Measurements from ENCODE around the gene CCDC30. TPM values are rescaled to one million over a fixed set of nuclear protein-coding genes. Genes with fewer than 3 reads are reported as not detected.
"Not testable (repeated sequence)": the region's sequence is repeated elsewhere in the genome, so short reads cannot be mapped to it uniquely, and the experiment has no call there.

The CCDC30 gene
- total and polyA plus RNA-seq, 4 donors, result 1.8 to 6.3 (median 2.3) TPM

DNA sequence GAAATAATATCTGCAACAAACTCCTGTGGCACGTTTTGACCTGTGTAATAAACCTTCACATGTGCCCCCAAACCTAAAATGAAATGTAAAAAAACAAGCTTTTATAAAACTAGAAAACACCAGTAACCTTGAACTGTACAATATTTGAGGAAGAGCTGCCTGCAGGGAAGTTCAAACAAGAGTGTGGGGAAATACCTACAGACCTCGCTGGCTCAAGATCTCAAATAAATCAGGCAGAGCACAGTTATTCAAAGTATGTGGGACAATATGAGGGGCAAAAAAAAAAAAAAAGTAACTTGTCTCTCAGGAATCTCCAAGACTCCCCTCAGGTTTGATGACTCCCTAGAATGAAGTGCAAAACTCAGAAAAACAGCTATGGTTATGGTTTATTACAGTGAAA, 157.2 kb downstream of the CCDC30 start:
- no peak overlapping the region for H3K4me3 ChIP-seq (ENCODE audit: low read length in 2 of 2)
- H3K4me1 ChIP-seq (ENCODE audit: control insufficient read depth in 1 of 2, insufficient read depth in 2 of 2, low read length in 2 of 2), result no peaks in the 10 kb centered on the region
- intact Hi-C loops (cut with DNase I), result no loop called here
- no peaks in the 10 kb centered on the region for H3K27me3 ChIP-seq (ENCODE audit: control insufficient read depth in 1 of 2, insufficient read depth in 2 of 2, low read length in 1 of 2)
- DNase-seq (no peak), ATAC-seq (ENCODE audit: low FRiP score) (no peak)
- H3K36me3 ChIP-seq (ENCODE audit: control insufficient read depth in 1 of 2, insufficient read depth in 2 of 2, low read length in 1 of 2), result no peaks in the 10 kb centered on the region
- H3K27ac ChIP-seq (ENCODE audit: low read depth in 1 of 2, low read length in 2 of 2), result no peak overlapping the region
- H3K9me3 ChIP-seq (ENCODE audit: control insufficient read depth, low read length), result no peaks in the 10 kb centered on the region
- WGBS, 2 donors, result 38 to 45% methylated on average over 2 of the region's 2 CpGs

DNA sequence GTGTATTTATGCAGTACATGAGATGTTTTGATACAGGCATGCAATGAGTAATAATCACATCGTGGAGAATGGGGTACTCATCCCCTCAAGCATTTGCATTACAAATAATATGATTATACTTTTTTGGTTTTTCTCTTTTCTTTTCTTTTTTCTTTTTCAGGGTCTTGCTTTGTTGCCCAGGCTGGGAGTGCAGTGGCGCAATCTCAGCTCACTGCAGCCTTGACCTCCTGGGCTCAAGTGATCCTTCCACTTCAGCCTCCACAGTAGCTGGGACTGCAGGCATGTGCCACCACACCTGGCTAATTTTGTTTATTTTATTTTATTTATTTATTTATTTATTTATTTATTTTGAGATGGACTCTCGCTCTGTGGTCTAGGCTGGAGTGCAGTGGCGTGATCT, 158.1 kb downstream of the CCDC30 start:
- H3K4me1 ChIP-seq (ENCODE audit: control insufficient read depth in 1 of 2, insufficient read depth in 2 of 2, low read length in 2 of 2); H3K4me3 ChIP-seq (ENCODE audit: low read length in 2 of 2); H3K27me3 ChIP-seq (ENCODE audit: control insufficient read depth in 1 of 2, insufficient read depth in 2 of 2, low read length in 1 of 2); H3K36me3 ChIP-seq (ENCODE audit: control insufficient read depth in 1 of 2, insufficient read depth in 2 of 2, low read length in 1 of 2); ATAC-seq (ENCODE audit: low FRiP score); intact Hi-C loops (cut with DNase I); H3K27ac ChIP-seq (ENCODE audit: low read depth in 1 of 2, low read length in 2 of 2); H3K9me3 ChIP-seq (ENCODE audit: control insufficient read depth, low read length); DNase-seq: not testable (repeated sequence)
- WGBS, 2 donors, result 93 to 96% methylated on average over 4 of the region's 4 CpGs

GRCh38 chr1:42627205-42627604, 164.1 kb downstream of the CCDC30 start:
- intact Hi-C loops (cut with DNase I); H3K27me3 ChIP-seq (ENCODE audit: control insufficient read depth in 1 of 2, insufficient read depth in 2 of 2, low read length in 1 of 2); H3K36me3 ChIP-seq (ENCODE audit: control insufficient read depth in 1 of 2, insufficient read depth in 2 of 2, low read length in 1 of 2); ATAC-seq (ENCODE audit: low FRiP score); H3K4me3 ChIP-seq (ENCODE audit: low read length in 2 of 2); H3K9me3 ChIP-seq (ENCODE audit: control insufficient read depth, low read length); H3K27ac ChIP-seq (ENCODE audit: low read depth in 1 of 2, low read length in 2 of 2); DNase-seq; H3K4me1 ChIP-seq (ENCODE audit: control insufficient read depth in 1 of 2, insufficient read depth in 2 of 2, low read length in 2 of 2): not testable (repeated sequence)
- 81 to 86% methylated on average over 3 of the region's 3 CpGs for WGBS, 2 donors

GRCh38 chr1:42639116-42639515, 176.0 kb downstream of the CCDC30 start:
- ATAC-seq (ENCODE audit: low FRiP score), result no peak

GRCh38 chr1:42646056-42646455, 183.0 kb downstream of the CCDC30 start:
- intact Hi-C loops (cut with DNase I), result no loop called here
- ATAC-seq (ENCODE audit: low FRiP score) (no peak), DNase-seq (no peak)

More at GRCh38 chr1:42639116-42639515, 176.0 kb downstream of the CCDC30 start:
- no peak overlapping the region for H3K4me3 ChIP-seq (ENCODE audit: low read length in 2 of 2)
- no peaks in the 10 kb centered on the region for H3K4me1 ChIP-seq (ENCODE audit: control insufficient read depth in 1 of 2, insufficient read depth in 2 of 2, low read length in 2 of 2)
- no peaks in the 10 kb centered on the region for H3K27me3 ChIP-seq (ENCODE audit: control insufficient read depth in 1 of 2, insufficient read depth in 2 of 2, low read length in 1 of 2)
- intact Hi-C loops (cut with DNase I), result no loop called here
- H3K9me3 ChIP-seq (ENCODE audit: control insufficient read depth, low read length), result no peaks in the 10 kb centered on the region
- no peaks in the 10 kb centered on the region for H3K36me3 ChIP-seq (ENCODE audit: control insufficient read depth in 1 of 2, insufficient read depth in 2 of 2, low read length in 1 of 2)
- DNase-seq, result no peak
- H3K27ac ChIP-seq (ENCODE audit: low read depth in 1 of 2, low read length in 2 of 2), result no peak overlapping the region

GRCh38 chr1:42657201-42657600, 194.1 kb downstream of the CCDC30 start:
- intact Hi-C loops (cut with DNase I), result no loop called here
- WGBS, 2 donors, result 88 to 91% methylated on average over 5 of the region's 5 CpGs

More at GRCh38 chr1:42646056-42646455, 183.0 kb downstream of the CCDC30 start:
- no peaks in the 10 kb centered on the region for H3K4me1 ChIP-seq (ENCODE audit: control insufficient read depth in 1 of 2, insufficient read depth in 2 of 2, low read length in 2 of 2)
- H3K9me3 ChIP-seq (ENCODE audit: control insufficient read depth, low read length), result no peaks in the 10 kb centered on the region
- no peaks in the 10 kb centered on the region for H3K27me3 ChIP-seq (ENCODE audit: control insufficient read depth in 1 of 2, insufficient read depth in 2 of 2, low read length in 1 of 2)
- 91 to 94% methylated on average over 2 of the region's 2 CpGs for WGBS, 2 donors
- no peak overlapping the region for H3K4me3 ChIP-seq (ENCODE audit: low read length in 2 of 2)
- no peak overlapping the region for H3K27ac ChIP-seq (ENCODE audit: low read depth in 1 of 2, low read length in 2 of 2)
- H3K36me3 ChIP-seq (ENCODE audit: control insufficient read depth in 1 of 2, insufficient read depth in 2 of 2, low read length in 1 of 2), result no peaks in the 10 kb centered on the region

GRCh38 chr1:42657981-42658876, 195.1 kb downstream of the CCDC30 start, which contains the start of gene PPIH:
PPIH (plus strand) TSS chr1:42658423; CDS start chr1:42658447, 24 bp downstream.
- ATAC-seq (ENCODE audit: low FRiP score) (peak; percentile 100), DNase-seq (peak; percentile 97 to 99)
- no peaks in the 10 kb centered on the region for H3K27me3 ChIP-seq (ENCODE audit: control insufficient read depth in 1 of 2, insufficient read depth in 2 of 2, low read length in 1 of 2)
- no peaks in the 10 kb centered on the region for H3K4me1 ChIP-seq (ENCODE audit: control insufficient read depth in 1 of 2, insufficient read depth in 2 of 2, low read length in 2 of 2)
- peak within 1 kb of the TSS; percentile 69 to 72 for H3K4me3 ChIP-seq (ENCODE audit: low read length in 2 of 2)
- H3K36me3 ChIP-seq (ENCODE audit: control insufficient read depth in 1 of 2, insufficient read depth in 2 of 2, low read length in 1 of 2), result peaks cover 0 to 2% of the 10 kb centered on the region in 2 donors
- H3K9me3 ChIP-seq (ENCODE audit: control insufficient read depth, low read length), result no peaks in the 10 kb centered on the region
- 0% methylated on average over 53 of the region's 53 CpGs for WGBS, 2 donors
- intact Hi-C loops (cut with DNase I), result no loop called here
- H3K27ac ChIP-seq (ENCODE audit: low read depth in 1 of 2, low read length in 2 of 2), result peak within 1 kb of the TSS in 1 of 2 donors; percentile 49

More at GRCh38 chr1:42657201-42657600, 194.1 kb downstream of the CCDC30 start:
- Histone ChIP-seq H3K36me3 (ENCODE audit: control insufficient read depth in 1 of 2, insufficient read depth in 2 of 2, low read length in 1 of 2) (peaks cover 0 to 2% of the 10 kb centered on the region in 2 donors), H3K4me1 (ENCODE audit: control insufficient read depth in 1 of 2, insufficient read depth in 2 of 2, low read length in 2 of 2) (no peaks in the 10 kb centered on the region), H3K4me3 (ENCODE audit: low read length in 2 of 2) (no peak overlapping the region), H3K27ac (ENCODE audit: low read depth in 1 of 2, low read length in 2 of 2) (no peak overlapping the region), H3K9me3 (ENCODE audit: control insufficient read depth, low read length) (no peaks in the 10 kb centered on the region), H3K27me3 (ENCODE audit: control insufficient read depth in 1 of 2, insufficient read depth in 2 of 2, low read length in 1 of 2) (no peaks in the 10 kb centered on the region)
- no peak for ATAC-seq (ENCODE audit: low FRiP score)
- no peak for DNase-seq

DNA sequence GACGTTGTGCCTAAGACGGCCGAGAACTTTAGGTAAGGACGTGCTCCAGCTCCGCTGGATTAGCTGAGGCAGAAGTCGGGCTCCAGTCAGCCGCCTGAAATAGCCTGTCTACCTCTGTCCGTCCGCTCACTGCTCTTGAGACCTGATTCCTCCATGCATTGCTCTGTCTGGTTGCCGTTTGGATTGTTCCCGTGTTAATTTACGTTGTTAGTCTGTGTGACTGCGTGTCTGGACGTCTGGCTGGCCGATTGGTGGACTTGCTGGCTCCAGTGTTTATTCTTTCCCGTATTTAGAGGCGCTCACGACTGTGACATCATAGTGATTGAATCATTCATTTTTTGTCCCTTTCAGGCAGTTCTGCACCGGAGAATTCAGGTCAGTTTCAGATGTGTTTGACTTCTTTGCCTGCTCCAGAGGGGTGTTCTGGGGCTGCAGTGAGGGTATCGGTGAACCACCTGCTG, 195.8 kb downstream of the CCDC30 start:
- Histone ChIP-seq H3K27ac (ENCODE audit: low read depth in 1 of 2, low read length in 2 of 2) (no peak overlapping the region), H3K36me3 (ENCODE audit: control insufficient read depth in 1 of 2, insufficient read depth in 2 of 2, low read length in 1 of 2) (peaks cover 0 to 4% of the 10 kb centered on the region in 2 donors), H3K27me3 (ENCODE audit: control insufficient read depth in 1 of 2, insufficient read depth in 2 of 2, low read length in 1 of 2) (no peaks in the 10 kb centered on the region), H3K4me1 (ENCODE audit: control insufficient read depth in 1 of 2, insufficient read depth in 2 of 2, low read length in 2 of 2) (no peaks in the 10 kb centered on the region), H3K4me3 (ENCODE audit: low read length in 2 of 2) (peak overlapping the region; percentile 69 to 72), H3K9me3 (ENCODE audit: control insufficient read depth, low read length) (no peaks in the 10 kb centered on the region)
- ATAC-seq (ENCODE audit: low FRiP score), result no peak
- intact Hi-C loops (cut with DNase I), result no loop called here
- no peak for DNase-seq
- 4 to 5% methylated on average over 20 of the region's 20 CpGs for WGBS, 2 donors

Data from aorta (tissue), 5 donors.